HG03045 (cell line): ENCODE results near the gene SYNDIG1L.
"Not testable (repeated sequence)": the region's sequence is repeated elsewhere in the genome, so short reads cannot be mapped to it uniquely, and the experiment has no call there.

Source experiments
- ATAC-seq: cut with Tn5 transposase; IDR thresholded peaks from one replicate; pipeline ENCODE4 v1.9.1; 2021; ENCODE audit warnings: mild to moderate bottlenecking, moderate library complexity; ENCODE audit not compliant: unreplicated experiment

SYNDIG1L gene

GRCh38 chr14:74404435-74404834 lies 21.6 kb downstream of the SYNDIG1L start:
- ATAC-seq = no peak

- no peak for ATAC-seq
Observed at GRCh38 chr14:74403619-74404417, 22.2 kb downstream of the SYNDIG1L start.

- no peak for ATAC-seq
Observed at GRCh38 chr14:74402401-74403251, 23.4 kb downstream of the SYNDIG1L start.

GRCh38 chr14:74401504-74402241 lies 24.3 kb downstream of the SYNDIG1L start:
- ATAC-seq = peak; percentile 68

- ATAC-seq = no peak
Observed at GRCh38 chr14:74400919-74401503, 25.0 kb downstream of the SYNDIG1L start.

GRCh38 chr14:74400031-74400685 lies 25.9 kb downstream of the SYNDIG1L start:
- ATAC-seq = no peak

- ATAC-seq = no peak
Observed at GRCh38 chr14:74395094-74395493, 30.9 kb downstream of the SYNDIG1L start.

- ATAC-seq = no peak
Observed at GRCh38 chr14:74394549-74394948, 31.5 kb downstream of the SYNDIG1L start.

GRCh38 chr14:74392616-74393570 lies 33.1 kb downstream of the SYNDIG1L start:
- ATAC-seq = no peak

- no peak for ATAC-seq
Observed at GRCh38 chr14:74391479-74391878, 34.5 kb downstream of the SYNDIG1L start.

- ATAC-seq = not testable (repeated sequence)
Observed at GRCh38 chr14:74390505-74390904, 35.5 kb downstream of the SYNDIG1L start.

- no peak for ATAC-seq
Observed at GRCh38 chr14:74389980-74390379, 36.0 kb downstream of the SYNDIG1L start.

GRCh38 chr14:74382231-74382630 lies 43.8 kb downstream of the SYNDIG1L start:
- no peak for ATAC-seq

GRCh38 chr14:74381571-74381970 lies 44.4 kb downstream of the SYNDIG1L start:
- not testable (repeated sequence) for ATAC-seq

GRCh38 chr14:74380845-74381244 lies 45.2 kb downstream of the SYNDIG1L start:
- ATAC-seq = no peak

GRCh38 chr14:74380172-74380571 lies 45.8 kb downstream of the SYNDIG1L start:
- ATAC-seq = no peak

GRCh38 chr14:74377976-74378690 lies 47.9 kb downstream of the SYNDIG1L start:
- no peak for ATAC-seq

- ATAC-seq = no peak
Observed at GRCh38 chr14:74368441-74368840, 57.6 kb downstream of the SYNDIG1L start.

GRCh38 chr14:74368026-74368425 lies 58.0 kb downstream of the SYNDIG1L start:
- no peak for ATAC-seq
